Activated CD8-positive, alpha-beta memory T cell treated with anti-CD3 and anti-CD28 coated beads, Interleukin-2, amount 50 U/mL, for 48 hours (primary cell): Measurements from ENCODE around the gene FCN2.

Source experiments
- DNase-seq: peaks from one replicate; pipeline ENCODE4 v3.0.0-alpha.2; 2020

FCN2 gene

DNA sequence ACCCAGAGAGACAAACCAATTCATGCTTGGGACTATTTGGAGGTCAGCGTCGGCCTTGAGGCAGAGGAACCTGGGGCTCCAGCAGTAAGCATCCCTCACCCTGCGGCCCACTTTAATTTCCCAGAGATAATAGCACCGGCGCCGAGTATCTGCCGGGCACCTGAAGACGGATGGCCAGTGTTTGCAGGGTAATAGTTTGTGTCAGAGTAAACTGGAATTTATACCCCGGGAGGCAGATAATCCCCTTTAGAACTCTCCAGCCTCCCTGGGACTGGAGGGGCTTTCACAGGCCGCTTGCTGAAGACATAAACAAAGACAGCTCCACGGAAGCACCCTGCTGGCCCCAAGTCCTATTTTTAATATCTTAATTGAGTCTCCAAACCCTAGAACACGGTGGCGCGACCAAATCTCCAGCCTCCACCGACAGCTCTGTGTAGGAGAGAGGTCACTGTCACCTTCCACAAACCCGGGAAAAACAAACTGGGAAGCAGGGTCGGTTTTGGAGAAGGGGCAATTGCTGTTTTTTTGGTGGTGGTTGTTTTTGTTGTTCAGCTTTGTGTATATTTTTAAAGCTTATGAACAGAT, 54.5 kb downstream of the FCN2 start:
- no peak for DNase-seq

DNA sequence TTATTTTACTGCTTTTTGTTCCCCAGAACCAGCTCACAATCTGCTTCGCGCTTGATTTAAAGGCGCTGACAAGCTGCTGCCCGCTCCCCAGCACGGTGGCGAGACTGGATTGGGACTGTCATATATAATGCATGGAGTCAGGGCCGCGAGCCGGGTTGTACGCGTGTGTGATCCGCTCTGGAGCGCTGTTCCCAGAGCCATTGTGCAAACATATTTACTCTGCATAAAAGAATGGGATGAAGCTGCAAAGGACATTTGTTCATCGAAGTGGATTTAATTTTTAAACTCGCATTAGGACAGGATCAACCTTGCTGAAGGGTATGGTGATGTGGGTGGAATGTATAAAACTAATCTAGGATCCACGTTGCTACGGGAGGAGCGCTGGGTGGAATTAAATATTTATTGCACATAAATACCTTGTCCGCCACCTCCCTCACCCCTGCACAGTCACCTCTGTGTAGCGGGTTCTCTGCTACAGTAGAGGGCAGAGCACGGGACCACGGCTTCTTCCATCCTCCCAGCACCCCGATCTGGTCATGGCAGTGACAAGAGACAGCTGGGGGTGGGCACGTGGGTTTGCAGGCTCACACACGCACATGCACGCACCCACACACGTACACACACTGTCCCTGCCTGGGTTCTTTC, 55.2 kb downstream of the FCN2 start:
- DNase-seq: no peak

DNA sequence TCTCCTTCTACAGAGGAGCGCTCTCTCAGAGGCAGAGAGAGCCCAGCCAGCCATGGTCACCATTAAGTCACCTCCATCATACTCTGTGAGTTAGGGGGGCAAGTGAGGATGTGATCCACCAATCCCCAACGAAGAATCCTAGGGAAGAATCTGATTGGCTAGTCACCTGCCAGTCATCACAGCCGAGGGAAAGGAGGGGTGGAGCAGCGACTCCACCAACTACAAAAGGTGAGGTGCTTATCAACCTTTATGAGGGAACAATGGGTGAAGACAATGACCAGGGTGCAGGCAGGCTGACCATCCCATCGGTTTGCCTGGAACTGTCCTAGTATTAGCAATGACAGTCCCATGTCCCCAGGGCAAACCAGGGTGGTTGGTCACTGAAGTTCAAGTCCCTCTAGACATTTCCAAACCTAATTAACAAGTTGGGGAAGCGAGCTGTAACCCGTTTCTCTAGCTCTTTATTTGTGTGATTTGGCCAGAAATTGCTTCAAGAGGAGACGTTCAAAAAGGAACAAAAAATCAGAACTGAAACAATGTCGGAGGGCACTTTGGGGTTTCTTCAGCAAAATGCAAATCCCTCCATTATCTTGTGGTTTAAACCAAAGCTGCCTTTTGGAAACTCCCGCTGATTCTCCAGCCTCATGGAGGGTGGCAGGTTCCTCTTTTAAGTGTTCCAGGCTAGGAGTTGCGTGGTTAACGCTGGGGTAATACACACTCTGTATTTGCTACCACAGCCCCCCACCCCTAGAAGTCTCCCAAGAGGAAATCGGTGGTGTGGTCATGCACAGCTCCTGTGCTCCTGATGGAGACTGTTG, 55.9 kb downstream of the FCN2 start:
- DNase-seq: no peak
